ENCODE data around the gene TMEM94. TPM values are rescaled to one million over a fixed set of nuclear protein-coding genes. Genes with fewer than 3 reads are reported as not detected.
"Not testable (repeated sequence)": the region's sequence is repeated elsewhere in the genome, so short reads cannot be mapped to it uniquely, and the experiment has no call there.

TMEM94 gene
- total RNA-seq, 6 experiments from 2014 or later: 24.2 to 47.1 (median 29.6) TPM

DNA sequence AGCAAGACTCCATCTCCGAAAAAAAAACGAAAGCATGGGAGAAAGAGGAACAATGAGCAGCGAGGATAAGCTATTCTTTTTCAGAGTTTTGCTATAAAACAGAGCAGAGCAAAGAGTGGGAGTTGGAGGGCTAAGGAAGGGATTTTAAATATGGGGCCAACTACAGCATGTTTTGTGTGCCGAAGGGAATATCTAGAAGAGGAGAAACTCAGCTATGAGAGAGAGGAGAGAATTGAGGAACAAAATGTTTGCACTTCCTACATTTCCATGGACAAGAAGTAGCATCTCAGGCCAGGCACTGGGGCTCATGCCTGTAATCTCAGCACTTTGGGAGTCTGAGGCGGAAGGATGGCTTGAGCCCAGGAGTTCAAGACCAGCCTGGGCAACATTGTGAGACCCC, 37.9 kb upstream of the TMEM94 start:
- intact Hi-C loops (cut with DNase I): loop anchor here in 1 of 2 donors (10.0 kb wide), 2 partner anchors 94 to 144 kb away; partner anchors contain the start of gene MIF4GD
- Histone ChIP-seq H3K4me1 (no peaks in the 10 kb centered on the region), H3K27me3 (no peaks in the 10 kb centered on the region), H3K27ac (no peak overlapping the region), H3K9me3 (no peaks in the 10 kb centered on the region), H3K36me3 (no peaks in the 10 kb centered on the region), H3K4me3 (no peak overlapping the region)
- TF ChIP-seq, protein P1, sequence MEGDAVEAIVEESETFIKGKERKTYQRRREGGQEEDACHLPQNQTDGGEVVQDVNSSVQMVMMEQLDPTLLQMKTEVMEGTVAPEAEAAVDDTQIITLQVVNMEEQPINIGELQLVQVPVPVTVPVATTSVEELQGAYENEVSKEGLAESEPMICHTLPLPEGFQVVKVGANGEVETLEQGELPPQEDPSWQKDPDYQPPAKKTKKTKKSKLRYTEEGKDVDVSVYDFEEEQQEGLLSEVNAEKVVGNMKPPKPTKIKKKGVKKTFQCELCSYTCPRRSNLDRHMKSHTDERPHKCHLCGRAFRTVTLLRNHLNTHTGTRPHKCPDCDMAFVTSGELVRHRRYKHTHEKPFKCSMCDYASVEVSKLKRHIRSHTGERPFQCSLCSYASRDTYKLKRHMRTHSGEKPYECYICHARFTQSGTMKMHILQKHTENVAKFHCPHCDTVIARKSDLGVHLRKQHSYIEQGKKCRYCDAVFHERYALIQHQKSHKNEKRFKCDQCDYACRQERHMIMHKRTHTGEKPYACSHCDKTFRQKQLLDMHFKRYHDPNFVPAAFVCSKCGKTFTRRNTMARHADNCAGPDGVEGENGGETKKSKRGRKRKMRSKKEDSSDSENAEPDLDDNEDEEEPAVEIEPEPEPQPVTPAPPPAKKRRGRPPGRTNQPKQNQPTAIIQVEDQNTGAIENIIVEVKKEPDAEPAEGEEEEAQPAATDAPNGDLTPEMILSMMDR (IDR thresholded peaks at IDR 0.05): no peak
- no peak for TF ChIP-seq POLR2A (IDR thresholded peaks at IDR 0.05)
- ATAC-seq (peak in 1 of 4 donors; percentile 30), DNase-seq (no peak)
- WGBS (ENCODE audit: insufficient coverage, low coverage, low lambda C conversion rate, missing lambda C conversion rate): 35% methylated on average over 5 of the region's 5 CpGs

DNA sequence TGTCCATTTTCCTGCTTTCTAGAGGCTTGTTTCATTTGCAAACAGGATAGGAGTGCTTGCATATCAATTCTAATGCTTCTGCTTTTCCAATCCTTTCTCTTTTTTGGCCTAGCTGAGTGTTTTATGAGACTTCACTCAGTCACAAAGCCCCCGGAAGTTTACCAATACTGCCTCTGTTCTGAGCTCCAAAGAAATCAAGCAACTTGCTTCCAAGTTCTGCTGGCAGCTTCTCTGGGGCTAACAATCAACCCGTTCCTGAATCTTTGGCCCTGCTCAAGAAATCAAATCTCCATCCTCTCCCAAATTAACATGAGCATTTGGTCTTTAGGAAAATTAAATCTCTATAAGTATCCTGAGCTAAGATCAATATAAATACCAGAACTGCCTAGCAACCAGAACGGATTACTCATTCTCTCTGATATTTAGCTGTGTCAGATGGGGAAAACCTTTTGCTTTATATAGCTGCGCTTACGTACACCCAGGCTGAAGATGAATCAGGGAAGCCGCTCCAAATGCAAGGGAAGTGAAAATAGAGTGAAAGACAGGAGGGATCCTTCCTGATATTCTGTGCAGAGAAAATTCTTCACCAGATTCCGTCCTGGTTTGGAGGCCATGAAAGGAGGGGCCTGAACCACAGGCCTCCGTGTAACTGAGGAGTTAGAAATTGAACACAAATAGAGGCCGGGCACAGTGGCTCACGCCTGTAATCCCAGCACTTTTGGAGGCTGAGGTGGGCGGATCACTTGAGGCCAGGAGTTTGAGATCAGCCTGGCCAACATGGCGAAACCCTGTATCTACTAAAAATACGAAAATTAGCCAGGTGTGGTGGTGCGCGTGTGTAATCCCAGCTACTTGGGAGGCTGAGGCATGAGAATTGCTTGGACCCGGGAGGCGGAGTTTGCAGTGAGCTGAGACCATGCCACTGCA, 27.6 kb upstream of the TMEM94 start:
- H3K27ac ChIP-seq: no peak overlapping the region
- no peaks in the 10 kb centered on the region for H3K27me3 ChIP-seq
- no peak for ATAC-seq
- no peaks in the 10 kb centered on the region for H3K36me3 ChIP-seq
- no peaks in the 10 kb centered on the region for H3K4me1 ChIP-seq
- no peak for TF ChIP-seq POLR2A (IDR thresholded peaks at IDR 0.05)
- TF ChIP-seq, protein P1 (IDR thresholded peaks at IDR 0.05): no peak
- WGBS (ENCODE audit: insufficient coverage, low coverage, low lambda C conversion rate, missing lambda C conversion rate): 59% methylated on average over 17 of the region's 17 CpGs
- H3K9me3 ChIP-seq: no peaks in the 10 kb centered on the region
- intact Hi-C loops (cut with DNase I): no loop called here
- DNase-seq: no peak
- no peak overlapping the region for H3K4me3 ChIP-seq

DNA sequence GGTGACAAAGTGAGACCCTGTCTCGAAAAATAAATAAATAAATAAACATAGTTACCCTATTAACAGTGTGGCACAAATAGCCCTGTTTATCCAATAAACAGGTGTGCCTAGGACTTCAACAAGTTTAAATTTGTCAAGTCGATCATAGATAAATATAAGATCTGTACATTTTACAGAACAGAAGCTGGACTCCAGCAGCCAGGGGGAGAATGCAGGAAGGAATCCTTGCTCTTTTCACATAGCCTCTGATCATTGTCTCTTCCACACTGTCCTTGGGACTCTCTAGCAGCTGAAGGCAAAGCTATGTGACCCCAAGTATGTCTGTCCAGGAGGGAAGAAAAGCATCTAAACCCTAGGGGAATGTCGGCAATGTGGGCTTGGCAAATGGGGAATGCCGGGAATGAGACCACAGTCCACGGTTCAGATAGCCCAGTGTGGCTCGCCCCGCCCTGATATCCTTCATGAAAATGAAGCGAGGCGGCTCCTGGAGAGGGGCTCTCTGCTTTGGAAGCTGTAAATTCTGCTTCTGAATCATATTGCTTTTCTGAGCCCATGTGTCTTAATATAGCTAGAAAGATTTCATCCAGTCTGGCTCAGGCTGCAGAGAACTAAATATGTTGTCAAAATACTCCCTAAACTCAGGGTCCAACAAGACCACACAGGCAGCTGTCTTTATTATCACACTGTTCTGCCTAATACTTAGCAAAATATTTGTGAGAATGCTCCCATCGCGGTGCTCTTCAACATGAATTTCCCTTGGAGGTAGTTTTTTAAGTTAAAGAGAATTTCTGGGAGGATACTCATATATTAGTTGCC, 26.1 kb upstream of the TMEM94 start:
- TF ChIP-seq, protein P1 (IDR thresholded peaks at IDR 0.05): no peak
- TF ChIP-seq POLR2A (IDR thresholded peaks at IDR 0.05): no peak
- H3K27me3 ChIP-seq: no peaks in the 10 kb centered on the region
- H3K36me3 ChIP-seq: no peaks in the 10 kb centered on the region
- H3K4me3 ChIP-seq: no peak overlapping the region
- H3K27ac ChIP-seq: no peak overlapping the region
- WGBS (ENCODE audit: insufficient coverage, low coverage, low lambda C conversion rate, missing lambda C conversion rate): 59% methylated on average over 7 of the region's 11 CpGs
- no peaks in the 10 kb centered on the region for H3K4me1 ChIP-seq
- intact Hi-C loops (cut with DNase I): loop anchor here in 1 of 2 donors (10.0 kb wide), 1 partner anchor 74 kb away; no protein-coding TSS in a partner anchor
- no peak for DNase-seq
- H3K9me3 ChIP-seq: no peaks in the 10 kb centered on the region
- no peak for ATAC-seq

DNA sequence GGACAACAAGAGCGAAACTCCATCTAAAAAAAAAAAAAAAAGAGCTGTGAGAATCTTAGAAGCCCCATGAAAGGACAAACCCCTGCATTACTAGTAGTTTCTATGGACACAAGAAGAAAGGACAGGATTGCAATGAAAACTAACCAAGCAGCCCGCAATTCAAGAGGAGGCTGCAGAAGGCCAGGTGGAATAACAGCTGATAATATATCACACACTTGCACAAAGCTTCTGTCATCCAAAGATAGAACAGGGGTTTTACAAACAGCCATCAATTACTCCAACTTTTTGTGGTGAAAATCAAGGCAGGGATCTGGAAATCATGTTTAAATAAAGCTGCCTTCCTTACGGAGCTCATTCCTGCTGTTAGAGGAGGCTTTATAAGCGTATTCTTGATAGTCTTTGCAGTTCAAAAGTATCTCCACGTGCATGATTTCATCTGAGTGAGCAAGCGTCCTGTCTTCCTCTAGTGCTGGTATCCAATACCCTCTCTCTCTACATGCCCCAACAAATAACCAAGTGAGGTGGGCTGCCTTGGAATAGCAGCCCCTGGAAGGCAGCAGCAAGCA, 23.1 kb upstream of the TMEM94 start:
- no peak overlapping the region for H3K27ac ChIP-seq
- WGBS (ENCODE audit: insufficient coverage, low coverage, low lambda C conversion rate, missing lambda C conversion rate): 69% methylated on average over 6 of the region's 6 CpGs
- ATAC-seq (no peak), DNase-seq (no peak)
- H3K9me3 ChIP-seq: no peaks in the 10 kb centered on the region
- no peaks in the 10 kb centered on the region for H3K36me3 ChIP-seq
- TF ChIP-seq POLR2A (IDR thresholded peaks at IDR 0.05): no peak
- TF ChIP-seq, protein P1 (IDR thresholded peaks at IDR 0.05): no peak
- intact Hi-C loops (cut with DNase I): loop anchor here in 1 of 2 donors (10.0 kb wide), 1 partner anchor 72 kb away; no protein-coding TSS in a partner anchor
- H3K27me3 ChIP-seq: no peaks in the 10 kb centered on the region
- H3K4me1 ChIP-seq: no peaks in the 10 kb centered on the region
- H3K4me3 ChIP-seq: no peak overlapping the region

DNA sequence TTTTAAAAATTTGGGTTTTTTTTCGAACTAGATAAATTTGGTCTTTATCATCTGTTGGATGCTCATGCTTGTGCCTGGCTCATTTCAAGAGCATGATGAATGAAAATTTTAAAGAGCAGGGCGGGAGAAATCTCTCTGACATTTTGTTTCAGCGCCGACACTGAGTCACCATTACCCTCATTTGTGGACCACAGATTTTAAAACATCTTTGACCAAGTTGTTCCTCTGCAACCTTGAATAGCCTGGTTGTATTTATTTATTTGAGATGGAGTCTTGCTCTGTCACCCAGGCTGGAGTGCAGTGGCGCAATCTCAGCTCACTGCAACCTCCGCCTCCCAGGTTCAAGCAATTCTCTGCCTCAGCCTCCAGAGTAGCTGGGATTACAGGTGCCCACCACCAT, 22.0 kb upstream of the TMEM94 start:
- H3K36me3 ChIP-seq, H3K4me1 ChIP-seq, H3K4me3 ChIP-seq, H3K9me3 ChIP-seq, DNase-seq, H3K27ac ChIP-seq, H3K27me3 ChIP-seq, ATAC-seq: not testable (repeated sequence)
- 86% methylated on average over 6 of the region's 6 CpGs for WGBS (ENCODE audit: insufficient coverage, low coverage, low lambda C conversion rate, missing lambda C conversion rate)
- intact Hi-C loops (cut with DNase I): loop anchor here in 1 of 2 donors (10.0 kb wide), 1 partner anchor 70 kb away; no protein-coding TSS in a partner anchor

DNA sequence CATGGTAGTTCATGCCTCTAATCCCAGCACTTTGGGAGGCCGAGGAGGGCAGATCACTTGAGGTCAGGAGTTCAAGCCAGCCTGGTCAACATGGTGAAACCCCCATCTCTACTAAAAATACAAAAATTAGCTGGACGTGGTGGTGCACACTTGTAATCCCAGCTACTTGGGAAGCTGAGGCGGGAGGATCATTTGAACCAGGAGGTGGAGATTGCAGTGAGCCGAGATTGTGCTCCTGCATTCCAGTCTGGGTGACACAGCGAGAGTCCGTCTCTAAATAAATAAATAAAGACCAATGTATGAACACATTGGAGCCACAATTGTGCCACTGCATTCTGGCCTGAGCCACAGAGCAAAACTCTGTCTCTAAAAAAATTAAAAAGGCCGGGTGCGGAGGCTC, 19.0 kb upstream of the TMEM94 start:
- intact Hi-C loops (cut with DNase I): loop anchor here in 1 of 2 donors (10.0 kb wide), 1 partner anchor 67 kb away; no protein-coding TSS in a partner anchor
- not testable (repeated sequence) for ATAC-seq

More for the DNA sequence above, 19.0 kb upstream of the TMEM94 start:
- DNase-seq, H3K27ac ChIP-seq, H3K27me3 ChIP-seq, H3K4me1 ChIP-seq, H3K36me3 ChIP-seq, H3K4me3 ChIP-seq, H3K9me3 ChIP-seq: not testable (repeated sequence)
- 85% methylated on average over 7 of the region's 8 CpGs for WGBS (ENCODE audit: insufficient coverage, low coverage, low lambda C conversion rate, missing lambda C conversion rate)
